SU-DHL-6 (cell line): Measurements from ENCODE around the gene CREBZF.

Experiments used
- H2AFZ ChIP-seq: fragments of 200-600 bp; sonication (generic); 2 replicates; pipeline ENCODE4 v1.6.1; 2014; ENCODE audit warnings: low read depth, mild to moderate bottlenecking, moderate library complexity, mixed read lengths, antibody characterized with exemption, low read length; ENCODE audit not compliant: severe bottlenecking
- H3F3A ChIP-seq: fragments of 200-600 bp; shearing (Covaris generic); 2 replicates; pipeline ENCODE4 v1.6.0; 2016; ENCODE audit warnings: antibody characterized with exemption, mild to moderate bottlenecking; ENCODE audit not compliant: insufficient read depth
- H3K27ac ChIP-seq: fragments of 200-600 bp; sonication (generic); 2 replicates; pipeline ENCODE4 v1.5.1; 2016; ENCODE audit warnings: low read depth, mild to moderate bottlenecking, low read length, moderate library complexity, mixed read lengths
- H3K27me3 ChIP-seq: fragments of 200-600 bp; sonication (generic), shearing (Covaris generic); 2 replicates; pipeline ENCODE4 v1.6.0; 2014; ENCODE audit warnings: mild to moderate bottlenecking, low read length
- H3K36me3 ChIP-seq: fragments of 200-600 bp; sonication (generic); 2 replicates; pipeline ENCODE4 v1.6.1; 2014; ENCODE audit warnings: mild to moderate bottlenecking, low read length, mixed read lengths
- H3K4me2 ChIP-seq: fragments of 300-600, 200-600 bp; shearing (Covaris generic), sonication (generic); 2 replicates; pipeline ENCODE4 v1.6.0; 2014; ENCODE audit warnings: low read length, low read depth, mild to moderate bottlenecking; ENCODE audit not compliant: poor library complexity, severe bottlenecking
- H3K4me3 ChIP-seq: fragments of 200-600 bp; sonication (generic); 2 replicates; pipeline ENCODE4 v1.5.1; 2014; ENCODE audit warnings: antibody characterized with exemption, low read length, mild to moderate bottlenecking, mixed read lengths; ENCODE audit not compliant: insufficient read depth, poor library complexity, severe bottlenecking
- H3K79me2 ChIP-seq: fragments of 200-600 bp; sonication (generic); 2 replicates; pipeline ENCODE4 v1.6.1; 2014; ENCODE audit warnings: mild to moderate bottlenecking, low read length, moderate library complexity; ENCODE audit not compliant: insufficient read depth
- H3K9ac ChIP-seq: fragments of 200-600 bp; sonication (generic); 2 replicates; pipeline ENCODE4 v1.7.0; 2014; ENCODE audit warnings: mild to moderate bottlenecking, low read length
- H3K9me2 ChIP-seq: fragments of 200-600 bp; sonication (generic); replicated peaks from 2 replicates; pipeline ENCODE4 v1.6.1; 2014; ENCODE audit warnings: low read length; ENCODE audit not compliant: insufficient read depth
- H3K9me3 ChIP-seq: fragments of 200-600 bp; sonication (generic); 2 replicates; pipeline ENCODE4 v1.6.1; 2014; ENCODE audit warnings: low read length, mixed read lengths; ENCODE audit not compliant: insufficient read depth
- H4K20me1 ChIP-seq: fragments of 200-600 bp; sonication (generic); 2 replicates; pipeline ENCODE4 v1.6.1; 2014; ENCODE audit warnings: low read depth, mild to moderate bottlenecking, antibody characterized with exemption, low read length, moderate library complexity, mixed read lengths
- CTCF ChIP-seq: fragments of 200-600 bp; sonication (generic); IDR thresholded peaks from one replicate; pipeline ENCODE4 v1.5.1; 2017; ENCODE audit warnings: antibody characterized with exemption, mild to moderate bottlenecking, low read length, moderate library complexity; ENCODE audit not compliant: insufficient read depth, poor library complexity, severe bottlenecking
- EZH2phosphoT487 ChIP-seq: fragments of 200-600 bp; sonication (generic), shearing (Covaris generic); conservative IDR thresholded peaks from 2 replicates; pipeline ENCODE4 v1.6.1; 2018; ENCODE audit warnings: mild to moderate bottlenecking, antibody characterized with exemption, low read length, moderate library complexity, mixed read lengths

The CREBZF gene

GRCh38 chr11:85668157-85668556 is 3.2 kb upstream of the CREBZF start:
- no peak overlapping the region for H3K4me2 ChIP-seq
- peaks cover 7% of the 10 kb centered on the region; the same call in 1 of the 2 replicates for H4K20me1 ChIP-seq
- peaks cover 5% of the 10 kb centered on the region; the same call in 1 of the 2 replicates for H3K36me3 ChIP-seq
- H3K79me2 ChIP-seq = peaks cover 17% of the 10 kb centered on the region
- H2AFZ ChIP-seq = no peak overlapping the region
- no peaks in the 10 kb centered on the region for H3K27me3 ChIP-seq
- H3K27ac ChIP-seq = no peak overlapping the region
- no peaks in the 10 kb centered on the region for H3K9me2 ChIP-seq
- no peak overlapping the region for H3K9ac ChIP-seq
- no peak for TF ChIP-seq CTCF
- no peak overlapping the region for H3K4me3 ChIP-seq
- peaks cover 7% of the 10 kb centered on the region for H3F3A ChIP-seq
- no peaks in the 10 kb centered on the region for H3K9me3 ChIP-seq

GRCh38 chr11:85666687-85667086 is 1.8 kb upstream of the CREBZF start:
- Histone ChIP-seq H3K36me3 (peaks cover 16% of the 10 kb centered on the region; the same call in 1 of the 2 replicates), H3K27ac (no peak overlapping the region), H3K9me3 (no peaks in the 10 kb centered on the region), H4K20me1 (peaks cover 20% of the 10 kb centered on the region), H3K79me2 (peaks cover 32% of the 10 kb centered on the region), H3K27me3 (no peaks in the 10 kb centered on the region), H2AFZ (peak overlapping the region; percentile 82), H3F3A (peaks cover 7% of the 10 kb centered on the region), H3K9me2 (no peaks in the 10 kb centered on the region), H3K4me3 (no peak overlapping the region), H3K4me2 (no peak overlapping the region), H3K9ac (no peak overlapping the region)
- TF ChIP-seq EZH2phosphoT487 (no peak), CTCF (no peak)

GRCh38 chr11:85665733-85666132 is 804 bp upstream of the CREBZF start:
- H3K27me3 ChIP-seq = no peaks in the 10 kb centered on the region
- H3K79me2 ChIP-seq = peaks cover 41% of the 10 kb centered on the region
- H4K20me1 ChIP-seq = peaks cover 30% of the 10 kb centered on the region
- peaks cover 7% of the 10 kb centered on the region for H3F3A ChIP-seq
- H3K27ac ChIP-seq = peak overlapping the region; percentile 90; the same call in 1 of the 2 replicates
- no peak for TF ChIP-seq CTCF
- TF ChIP-seq EZH2phosphoT487 = no peak
- no peak overlapping the region for H3K4me3 ChIP-seq
- peak overlapping the region; percentile 100 for H3K9ac ChIP-seq
- peak overlapping the region; percentile 82 for H2AFZ ChIP-seq
- H3K36me3 ChIP-seq = peaks cover 25% of the 10 kb centered on the region
- no peaks in the 10 kb centered on the region for H3K9me3 ChIP-seq
- H3K4me2 ChIP-seq = peak overlapping the region; percentile 74
- no peaks in the 10 kb centered on the region for H3K9me2 ChIP-seq
